Thymus (tissue), 11 donors: Measurements from ENCODE around the gene SMC5. TPM values are rescaled to one million over a fixed set of nuclear protein-coding genes. Genes with fewer than 3 reads are reported as not detected.
A peak's percentile ranks its signal among the peaks of the same experiment; 100 is the strongest.

Experiments
- DNase-seq, 9 donors: peaks; one replicate each; pipeline ENCODE4 v3.0.0-alpha.2; 2013; ENCODE audit warnings: low spot score in 9 of 9, low read depth in 6 of 9, missing footprints in 1 of 9
- H3K27ac ChIP-seq, 2 donors: one replicate each; pipeline ENCODE4 v1.5.1; 2013; ENCODE audit warnings: control low read depth in 1 of 2, low read depth in 1 of 2, low read length in 1 of 2, mild to moderate bottlenecking in 1 of 2, moderate library complexity in 1 of 2
- H3K27me3 ChIP-seq, 2 donors: one replicate each; pipeline ENCODE4 v1.5.1; 2013; ENCODE audit warnings: low read length in 1 of 2; ENCODE audit not compliant: control insufficient read depth in 2 of 2, insufficient read depth in 1 of 2
- H3K36me3 ChIP-seq, 2 donors: one replicate each; pipeline ENCODE4 v1.5.1; 2013; ENCODE audit warnings: low read length in 1 of 2, mild to moderate bottlenecking in 1 of 2, moderate library complexity in 1 of 2; ENCODE audit not compliant: control insufficient read depth in 2 of 2, insufficient read depth in 2 of 2
- H3K4me1 ChIP-seq, 2 donors: one replicate each; pipeline ENCODE4 v1.5.1; 2013; ENCODE audit warnings: low read length in 2 of 2; ENCODE audit not compliant: control insufficient read depth in 2 of 2, insufficient read depth in 2 of 2
- H3K4me3 ChIP-seq, 2 donors: one replicate each; pipeline ENCODE4 v1.5.1; 2013; ENCODE audit warnings: low read length in 2 of 2, control low read depth in 1 of 2, mild to moderate bottlenecking in 1 of 2
- H3K9me3 ChIP-seq, 2 donors: one replicate each; pipeline ENCODE4 v1.5.1; 2013; ENCODE audit warnings: low read length in 1 of 2, mild to moderate bottlenecking in 1 of 2; ENCODE audit not compliant: control insufficient read depth in 2 of 2, insufficient read depth in 1 of 2
- WGBS: extraction: QIAGEN DNeasy Blood & Tissue Kit; methylation state at CpG from one replicate; pipeline ENCODE4 v1.1.7; 2013; 5-methylcytosine and 5-hydroxymethylcytosine counted together
- polyA plus RNA-seq: library from polyadenylated mRNA; stranded (reverse); fragments of 200-250 nt; gene quantifications from one replicate; pipeline ENCODE4 v1.2.3, GENCODE V29; 2013
- total RNA-seq: library from RNA; stranded (reverse); fragments of 120-200 nt; gene quantifications from one replicate; pipeline ENCODE4 v1.2.4, GENCODE V29; 2013
- donor health status: healthy.

Gene SMC5
- total and polyA plus RNA-seq, 2 donors: 17.8 to 25.1 TPM

GRCh38 chr9:70260007-70260443 lies 1.2 kb downstream of the SMC5 start:
- Histone ChIP-seq H3K36me3 (peaks cover 3 to 21% of the 10 kb centered on the region in 2 donors), H3K4me3 (peak overlapping the region; percentile 85 to 92), H3K27me3 (no peaks in the 10 kb centered on the region), H3K9me3 (no peaks in the 10 kb centered on the region), H3K27ac (no peak overlapping the region), H3K4me1 (peaks cover 23 to 35% of the 10 kb centered on the region in 2 donors)
- WGBS: 96% methylated on average over 30 of the region's 30 CpGs
- DNase-seq: no peak

GRCh38 chr9:70260606-70261005 lies 1.8 kb downstream of the SMC5 start:
- Histone ChIP-seq H3K27ac (no peak overlapping the region), H3K9me3 (no peaks in the 10 kb centered on the region), H3K4me1 (peaks cover 23 to 35% of the 10 kb centered on the region in 2 donors), H3K4me3 (peak overlapping the region in 1 of 2 donors; percentile 85), H3K36me3 (peaks cover 3 to 26% of the 10 kb centered on the region in 2 donors), H3K27me3 (no peaks in the 10 kb centered on the region)
- WGBS: 96% methylated on average over 8 of the region's 8 CpGs
- no peak for DNase-seq

- peaks cover 3 to 32% of the 10 kb centered on the region in 2 donors for H3K36me3 ChIP-seq
- H3K4me1 ChIP-seq: peaks cover 23 to 35% of the 10 kb centered on the region in 2 donors
- DNase-seq: no peak
- no peak overlapping the region for H3K27ac ChIP-seq
- H3K9me3 ChIP-seq: no peaks in the 10 kb centered on the region
- no peaks in the 10 kb centered on the region for H3K27me3 ChIP-seq
- no peak overlapping the region for H3K4me3 ChIP-seq
- WGBS: 94% methylated on average over 4 of the region's 4 CpGs
Observed at GRCh38 chr9:70261131-70261870, 2.5 kb downstream of the SMC5 start.

- Histone ChIP-seq H3K27ac (peak overlapping the region in 1 of 2 donors; percentile 1), H3K4me1 (peaks cover 23 to 32% of the 10 kb centered on the region in 2 donors), H3K4me3 (no peak overlapping the region), H3K36me3 (peaks cover 3 to 40% of the 10 kb centered on the region in 2 donors), H3K9me3 (no peaks in the 10 kb centered on the region), H3K27me3 (no peaks in the 10 kb centered on the region)
- DNase-seq: no peak
- WGBS: 96% methylated on average over 2 of the region's 2 CpGs
Observed at GRCh38 chr9:70262366-70262765, 3.6 kb downstream of the SMC5 start.

GRCh38 chr9:70262948-70263347 lies 4.2 kb downstream of the SMC5 start:
- Histone ChIP-seq H3K36me3 (peaks cover 3 to 42% of the 10 kb centered on the region in 2 donors), H3K27me3 (no peaks in the 10 kb centered on the region), H3K27ac (peak overlapping the region in 1 of 2 donors; percentile 53), H3K4me3 (no peak overlapping the region), H3K4me1 (peaks cover 23 to 26% of the 10 kb centered on the region in 2 donors), H3K9me3 (no peaks in the 10 kb centered on the region)
- WGBS: 77% methylated on average over 6 of the region's 6 CpGs
- DNase-seq: peak in 1 of 9 donors; percentile 15

- Histone ChIP-seq H3K4me3 (no peak overlapping the region), H3K4me1 (peaks cover 22 to 23% of the 10 kb centered on the region in 2 donors), H3K27ac (peak overlapping the region in 1 of 2 donors; percentile 53), H3K36me3 (peaks cover 6 to 42% of the 10 kb centered on the region in 2 donors), H3K9me3 (no peaks in the 10 kb centered on the region), H3K27me3 (no peaks in the 10 kb centered on the region)
- 95% methylated on average over 1 of the region's 1 CpG for whole genome bisulfite sequencing
- no peak for DNase-seq
Observed at GRCh38 chr9:70263421-70263820, 4.6 kb downstream of the SMC5 start.

- WGBS: 96% methylated on average over 2 of the region's 2 CpGs
- no peak for DNase-seq
- H3K4me3 ChIP-seq: no peak overlapping the region
- no peaks in the 10 kb centered on the region for H3K4me1 ChIP-seq
- H3K27ac ChIP-seq: no peak overlapping the region
- H3K27me3 ChIP-seq: no peaks in the 10 kb centered on the region
- no peaks in the 10 kb centered on the region for H3K9me3 ChIP-seq
- peaks cover 7 to 18% of the 10 kb centered on the region in 2 donors for H3K36me3 ChIP-seq
Observed at GRCh38 chr9:70278305-70278704, 19.5 kb downstream of the SMC5 start.

GRCh38 chr9:70283848-70284247 lies 25.1 kb downstream of the SMC5 start:
- Histone ChIP-seq H3K4me3 (no peak overlapping the region), H3K4me1 (no peaks in the 10 kb centered on the region), H3K27ac (no peak overlapping the region), H3K9me3 (no peaks in the 10 kb centered on the region), H3K36me3 (peaks cover 13 to 38% of the 10 kb centered on the region in 2 donors), H3K27me3 (no peaks in the 10 kb centered on the region)
- WGBS: 96% methylated on average over 1 of the region's 1 CpG
- DNase-seq: no peak

- no peak overlapping the region for H3K4me3 ChIP-seq
- no peak overlapping the region for H3K27ac ChIP-seq
- 98% methylated on average over 3 of the region's 3 CpGs for WGBS
- peaks cover 11 to 34% of the 10 kb centered on the region in 2 donors for H3K36me3 ChIP-seq
- no peak for DNase-seq
- H3K9me3 ChIP-seq: no peaks in the 10 kb centered on the region
- H3K27me3 ChIP-seq: no peaks in the 10 kb centered on the region
- no peaks in the 10 kb centered on the region for H3K4me1 ChIP-seq
Observed at GRCh38 chr9:70285246-70285645, 26.5 kb downstream of the SMC5 start.
